Breast epithelium (tissue), 4 donors: ENCODE results near the gene CD72. TPM values are rescaled to one million over a fixed set of nuclear protein-coding genes. Genes with fewer than 3 reads are reported as not detected.

ENCODE experiments used
- DNase-seq, 2 donors: peaks; one replicate each; pipeline ENCODE4 v3.0.0-alpha.2; 2019; ENCODE audit warnings: low spot score in 2 of 2
- H3K27ac ChIP-seq, 2 donors: fragments of 200-600 bp; sonication (generic) in 1 of 2; one replicate each; pipeline ENCODE4 v1.5.1; 2016 to 2019; ENCODE audit warnings: mild to moderate bottlenecking in 1 of 2
- H3K27me3 ChIP-seq, 2 donors: fragments of 200-600 bp; sonication (generic) in 1 of 2; one replicate each; pipeline versions ENCODE4 v1.5.1 to v1.6.0; 2017 to 2019; ENCODE audit warnings: control low read depth in 1 of 2, mild to moderate bottlenecking in 1 of 2
- H3K36me3 ChIP-seq: fragments of 200-600 bp; one replicate; pipeline ENCODE4 v1.5.1; 2019
- H3K4me1 ChIP-seq, 2 donors: fragments of 200-600 bp; sonication (generic); one replicate each; pipeline ENCODE4 v1.5.1; 2016 to 2019; ENCODE audit warnings: control low read depth in 1 of 2
- H3K4me3 ChIP-seq, 3 donors: fragments of 200-600 bp; sonication (generic); 1 replicate in 2 of 3; 2 replicates in 1 of 3; pipeline ENCODE4 v1.5.1; 2016 to 2019; ENCODE audit warnings: mild to moderate bottlenecking in 3 of 3, moderate library complexity in 2 of 3
- H3K9me3 ChIP-seq, 2 donors: fragments of 200-600 bp; sonication (generic) in 1 of 2; one replicate each; pipeline ENCODE4 v1.5.1; 2016 to 2019; ENCODE audit warnings: control low read depth in 1 of 2
- POLR2A ChIP-seq: fragments of 450-650 bp; IDR thresholded peaks from one replicate; pipeline ENCODE4 v1.6.1; 2016; ENCODE audit warnings: antibody characterized with exemption, mild to moderate bottlenecking, moderate library complexity
- POLR2AphosphoS5 ChIP-seq, 3 donors: sonication (generic); formaldehyde crosslinking; IDR thresholded peaks; one replicate each; pipeline ENCODE4 v1.6.1; 2017; ENCODE audit warnings: antibody characterized with exemption in 3 of 3
- intact Hi-C: fragments of 100-400 bp; cut with DNase I; formaldehyde crosslinking; loops from one replicate; pipeline ENCODE4 v1.15.1; 2023; ENCODE audit warnings: low total_unique reads
- total RNA-seq, 3 donors: library from RNA; depleted of rRNA; stranded (reverse); fragments of >200 nt; gene quantifications; one replicate each; pipeline ENCODE4 v1.1.0, GENCODE V29; 2016
- TF ChIP-seq, protein P1 (sequence below), 3 donors: fragments of 450-650 bp; IDR thresholded peaks; one replicate each; pipeline ENCODE4 v1.5.1; 2016 to 2017; ENCODE audit warnings: antibody characterized with exemption in 3 of 3, mild to moderate bottlenecking in 3 of 3, moderate library complexity in 3 of 3

The CD72 gene
- total RNA-seq, 3 donors from 2014 or later: 3.6 to 6.4 (median 5.1) TPM

DNA sequence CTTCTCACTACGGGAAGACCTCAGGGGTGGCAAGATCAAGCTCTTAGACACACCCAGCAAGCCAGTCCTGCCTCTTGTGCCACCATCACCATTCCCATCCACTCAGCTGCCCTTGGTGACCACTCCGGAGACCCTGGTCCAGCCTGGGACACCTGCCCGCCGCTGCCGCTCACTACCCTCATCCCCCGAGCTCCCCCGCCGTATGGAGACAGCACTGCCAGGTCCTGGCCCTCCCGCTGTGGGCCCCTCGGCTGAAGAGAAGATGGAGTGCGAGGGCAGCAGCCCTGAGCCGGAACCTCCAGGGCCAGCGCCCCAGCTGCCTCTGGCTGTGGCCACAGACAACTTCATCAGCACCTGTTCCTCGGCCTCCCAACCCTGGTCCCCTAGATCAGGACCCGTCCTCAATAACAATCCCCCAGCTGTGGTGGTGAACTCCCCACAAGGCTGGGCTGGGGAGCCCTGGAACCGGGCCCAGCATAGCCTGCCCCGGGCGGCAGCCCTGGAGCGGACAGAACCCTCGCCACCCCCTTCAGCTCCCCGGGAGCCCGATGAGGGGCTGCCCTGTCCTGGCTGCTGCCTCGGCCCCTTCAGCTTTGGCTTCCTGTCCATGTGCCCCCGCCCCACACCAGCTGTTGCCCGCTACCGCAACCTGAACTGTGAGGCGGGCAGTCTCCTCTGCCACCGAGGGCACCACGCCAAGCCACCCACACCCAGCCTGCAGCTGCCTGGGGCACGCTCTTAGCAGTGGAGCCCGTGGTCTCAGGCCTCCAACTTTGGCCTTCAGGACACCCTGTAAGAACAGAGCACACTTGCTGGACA lies 9.0 kb downstream of the CD72 start:
- no peak for DNase-seq
- H3K27ac ChIP-seq: peak overlapping the region in 1 of 2 donors; percentile 12
- H3K9me3 ChIP-seq: no peaks in the 10 kb centered on the region
- intact Hi-C loops: loop anchor here (5.0 kb wide), 1 partner anchor 43 kb away; the partner anchor contains the start of gene SIT1
- H3K27me3 ChIP-seq: no peaks in the 10 kb centered on the region
- TF ChIP-seq POLR2A: no peak
- TF ChIP-seq POLR2AphosphoS5 (IDR thresholded peaks at IDR 0.05): no peak
- TF ChIP-seq, protein P1, sequence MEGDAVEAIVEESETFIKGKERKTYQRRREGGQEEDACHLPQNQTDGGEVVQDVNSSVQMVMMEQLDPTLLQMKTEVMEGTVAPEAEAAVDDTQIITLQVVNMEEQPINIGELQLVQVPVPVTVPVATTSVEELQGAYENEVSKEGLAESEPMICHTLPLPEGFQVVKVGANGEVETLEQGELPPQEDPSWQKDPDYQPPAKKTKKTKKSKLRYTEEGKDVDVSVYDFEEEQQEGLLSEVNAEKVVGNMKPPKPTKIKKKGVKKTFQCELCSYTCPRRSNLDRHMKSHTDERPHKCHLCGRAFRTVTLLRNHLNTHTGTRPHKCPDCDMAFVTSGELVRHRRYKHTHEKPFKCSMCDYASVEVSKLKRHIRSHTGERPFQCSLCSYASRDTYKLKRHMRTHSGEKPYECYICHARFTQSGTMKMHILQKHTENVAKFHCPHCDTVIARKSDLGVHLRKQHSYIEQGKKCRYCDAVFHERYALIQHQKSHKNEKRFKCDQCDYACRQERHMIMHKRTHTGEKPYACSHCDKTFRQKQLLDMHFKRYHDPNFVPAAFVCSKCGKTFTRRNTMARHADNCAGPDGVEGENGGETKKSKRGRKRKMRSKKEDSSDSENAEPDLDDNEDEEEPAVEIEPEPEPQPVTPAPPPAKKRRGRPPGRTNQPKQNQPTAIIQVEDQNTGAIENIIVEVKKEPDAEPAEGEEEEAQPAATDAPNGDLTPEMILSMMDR (IDR thresholded peaks at IDR 0.05): no peak
- H3K4me1 ChIP-seq: peaks cover 5 to 10% of the 10 kb centered on the region in 2 donors
- H3K4me3 ChIP-seq: no peak overlapping the region
- H3K36me3 ChIP-seq: peaks cover 9% of the 10 kb centered on the region

DNA sequence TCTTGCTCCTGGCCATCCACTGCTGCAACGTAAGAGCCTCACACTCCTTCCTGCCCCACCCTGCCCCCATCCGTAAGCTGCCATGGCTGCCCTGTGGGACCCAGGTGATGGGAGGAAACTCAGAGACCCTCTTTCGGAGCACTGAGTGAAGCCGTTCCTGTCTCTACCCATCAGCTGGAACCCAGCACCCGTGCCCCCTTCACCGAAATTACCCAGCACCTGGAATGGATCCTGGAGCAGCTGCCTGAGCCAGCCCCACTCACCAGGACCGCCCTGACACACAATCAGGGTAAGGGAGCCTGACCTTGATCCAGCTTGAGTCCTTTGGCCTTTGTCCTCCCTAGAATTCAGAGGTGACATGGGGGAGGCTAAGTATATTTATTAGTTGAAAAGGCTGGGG lies 10.0 kb downstream of the CD72 start:
- peaks cover 5 to 10% of the 10 kb centered on the region in 2 donors for H3K4me1 ChIP-seq
- H3K27me3 ChIP-seq: no peaks in the 10 kb centered on the region
- TF ChIP-seq, protein P1 (IDR thresholded peaks at IDR 0.05): no peak
- TF ChIP-seq POLR2A (no peak), POLR2AphosphoS5 (IDR thresholded peaks at IDR 0.05) (no peak)
- H3K27ac ChIP-seq: no peak overlapping the region
- no peak for DNase-seq
- peaks cover 9% of the 10 kb centered on the region for H3K36me3 ChIP-seq
- intact Hi-C loops: loop anchor here (5.0 kb wide), 1 partner anchor 44 kb away; the partner anchor contains the start of gene SIT1
- no peak overlapping the region for H3K4me3 ChIP-seq
- H3K9me3 ChIP-seq: no peaks in the 10 kb centered on the region

DNA sequence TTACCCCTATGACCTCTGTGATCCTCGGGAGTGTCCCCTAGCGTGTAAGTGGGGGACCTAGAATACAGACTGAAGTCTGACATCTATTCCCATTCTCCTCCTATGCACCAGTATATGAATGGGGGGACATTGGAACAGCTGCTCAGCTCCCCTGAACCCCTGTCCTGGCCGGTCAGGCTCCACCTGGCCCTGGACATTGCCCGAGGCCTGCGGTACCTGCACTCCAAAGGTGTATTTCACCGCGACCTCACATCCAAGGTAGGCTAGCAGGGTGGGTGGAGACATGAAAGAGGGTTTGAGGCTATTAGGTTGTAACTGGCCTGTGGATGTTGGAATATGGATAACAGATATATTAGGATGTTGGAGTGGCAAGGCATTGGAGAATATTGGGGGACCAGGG lies 11.5 kb downstream of the CD72 start:
- peak overlapping the region in 1 of 3 donors; percentile 83 for H3K4me3 ChIP-seq
- TF ChIP-seq POLR2AphosphoS5 (IDR thresholded peaks at IDR 0.05) (no peak), POLR2A (no peak)
- TF ChIP-seq, protein P1 (IDR thresholded peaks at IDR 0.05): no peak
- DNase-seq: no peak
- H3K36me3 ChIP-seq: peaks cover 9% of the 10 kb centered on the region
- H3K9me3 ChIP-seq: no peaks in the 10 kb centered on the region
- intact Hi-C loops: loop anchor here (5.0 kb wide), 1 partner anchor 46 kb away; the partner anchor contains the start of gene SIT1
- peaks cover 5 to 10% of the 10 kb centered on the region in 2 donors for H3K4me1 ChIP-seq
- no peaks in the 10 kb centered on the region for H3K27me3 ChIP-seq
- no peak overlapping the region for H3K27ac ChIP-seq

DNA sequence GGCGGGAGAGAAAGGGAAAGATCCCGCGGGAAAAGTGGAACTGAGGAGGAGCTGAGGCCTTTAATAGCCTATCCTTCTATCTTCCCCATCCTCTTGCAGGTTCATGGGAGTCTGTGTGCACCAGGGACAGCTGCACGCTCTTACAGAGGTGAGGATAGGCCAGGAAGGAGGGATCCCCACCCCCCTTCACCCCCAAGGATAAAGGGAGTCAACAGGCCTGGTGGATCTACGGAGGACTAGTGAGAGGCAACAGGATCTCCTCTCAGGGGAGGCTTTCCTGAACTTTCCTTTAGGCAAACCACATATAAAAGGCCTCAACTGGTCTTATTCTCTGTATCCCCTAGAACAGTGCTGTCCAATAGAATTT lies 12.1 kb downstream of the CD72 start:
- no peaks in the 10 kb centered on the region for H3K27me3 ChIP-seq
- DNase-seq: no peak
- H3K4me3 ChIP-seq: peak overlapping the region; percentile 65 to 83 (median 77)
- no peaks in the 10 kb centered on the region for H3K9me3 ChIP-seq
- peak overlapping the region; percentile 87 to 91 for H3K27ac ChIP-seq
- no peak for TF ChIP-seq POLR2A
- TF ChIP-seq, protein P1 (IDR thresholded peaks at IDR 0.05): no peak
- no peak for TF ChIP-seq POLR2AphosphoS5 (IDR thresholded peaks at IDR 0.05)
- H3K4me1 ChIP-seq: peaks cover 5 to 10% of the 10 kb centered on the region in 2 donors
- H3K36me3 ChIP-seq: peaks cover 9% of the 10 kb centered on the region
- intact Hi-C loops: loop anchor here (5.0 kb wide), 1 partner anchor 46 kb away; the partner anchor contains the start of gene SIT1
